Astrocyte (in vitro differentiated cells and primary cell): ENCODE data around the gene VCL.
"Not testable (repeated sequence)": the region's sequence is repeated elsewhere in the genome, so short reads cannot be mapped to it uniquely, and the experiment has no call there.

Experiments
- EZH2 ChIP-seq: IDR thresholded peaks from 2 replicates; pipeline ENCODE4 v1.6.1; 2012; ENCODE audit warnings: mild to moderate bottlenecking, low read length, inconsistent platforms; ENCODE audit not compliant: insufficient read depth
- TF ChIP-seq, protein P1 (sequence below): IDR thresholded peaks from 2 replicates; pipeline ENCODE4 v1.5.1; 2011; ENCODE audit warnings: low read depth, mild to moderate bottlenecking, inconsistent platforms, low read length, moderate library complexity; ENCODE audit not compliant: insufficient read depth

DNA sequence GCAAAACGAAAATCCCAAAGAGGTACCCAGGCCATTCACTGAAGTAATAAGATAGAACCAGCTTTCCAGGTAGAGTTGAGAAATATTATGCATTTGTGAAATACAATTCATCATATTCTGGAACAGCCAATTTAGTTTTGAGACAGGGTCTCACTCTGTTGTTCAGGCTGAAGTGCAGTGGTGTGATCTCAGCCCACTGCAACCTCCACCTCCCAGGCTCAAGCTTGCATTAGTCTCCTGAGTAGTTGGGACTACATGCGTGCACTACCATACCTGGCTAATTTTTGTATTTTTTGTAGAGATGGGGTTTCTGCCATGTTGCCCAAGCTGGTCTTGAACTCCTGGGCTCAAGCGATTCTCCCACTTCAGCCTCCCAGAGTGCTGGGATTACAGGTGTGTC, 16.7 kb downstream of the VCL start:
- TF ChIP-seq, protein P1, sequence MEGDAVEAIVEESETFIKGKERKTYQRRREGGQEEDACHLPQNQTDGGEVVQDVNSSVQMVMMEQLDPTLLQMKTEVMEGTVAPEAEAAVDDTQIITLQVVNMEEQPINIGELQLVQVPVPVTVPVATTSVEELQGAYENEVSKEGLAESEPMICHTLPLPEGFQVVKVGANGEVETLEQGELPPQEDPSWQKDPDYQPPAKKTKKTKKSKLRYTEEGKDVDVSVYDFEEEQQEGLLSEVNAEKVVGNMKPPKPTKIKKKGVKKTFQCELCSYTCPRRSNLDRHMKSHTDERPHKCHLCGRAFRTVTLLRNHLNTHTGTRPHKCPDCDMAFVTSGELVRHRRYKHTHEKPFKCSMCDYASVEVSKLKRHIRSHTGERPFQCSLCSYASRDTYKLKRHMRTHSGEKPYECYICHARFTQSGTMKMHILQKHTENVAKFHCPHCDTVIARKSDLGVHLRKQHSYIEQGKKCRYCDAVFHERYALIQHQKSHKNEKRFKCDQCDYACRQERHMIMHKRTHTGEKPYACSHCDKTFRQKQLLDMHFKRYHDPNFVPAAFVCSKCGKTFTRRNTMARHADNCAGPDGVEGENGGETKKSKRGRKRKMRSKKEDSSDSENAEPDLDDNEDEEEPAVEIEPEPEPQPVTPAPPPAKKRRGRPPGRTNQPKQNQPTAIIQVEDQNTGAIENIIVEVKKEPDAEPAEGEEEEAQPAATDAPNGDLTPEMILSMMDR: not testable (repeated sequence)
- not testable (repeated sequence) for TF ChIP-seq EZH2
